H9 (cell line): ENCODE data around the gene ITGB7. TPM values are rescaled to one million over a fixed set of nuclear protein-coding genes. Genes with fewer than 3 reads are reported as not detected.
A peak's percentile ranks its signal among the peaks of the same experiment; 100 is the strongest.

Experiments
- DNase-seq: peaks from one replicate; pipeline ENCODE4 v3.0.0-alpha.2; 2017
- H2AFZ ChIP-seq: one replicate; pipeline ENCODE4 v1.6.1; 2013; ENCODE audit warnings: mild to moderate bottlenecking, low read length, control low read depth, moderate library complexity
- H2AK5ac ChIP-seq: 2 replicates; pipeline ENCODE4 v1.6.1; 2013; ENCODE audit warnings: low read length, control low read depth, mixed read lengths; ENCODE audit not compliant: insufficient read length
- H2BK120ac ChIP-seq: one replicate; pipeline ENCODE4 v1.6.1; 2013; ENCODE audit warnings: low read depth, mild to moderate bottlenecking, low read length, control low read depth, inconsistent platforms; ENCODE audit not compliant: poor library complexity, severe bottlenecking
- H2BK12ac ChIP-seq: 2 replicates; pipeline ENCODE4 v1.6.1; 2013; ENCODE audit warnings: low read length, control low read depth, mixed read lengths, low read depth; ENCODE audit not compliant: insufficient read length
- H2BK15ac ChIP-seq: 2 replicates; pipeline ENCODE4 v1.6.1; 2013; ENCODE audit warnings: low read depth, low read length, control low read depth
- H2BK20ac ChIP-seq: one replicate; pipeline ENCODE4 v1.6.1; 2013; ENCODE audit warnings: low read depth, mild to moderate bottlenecking, low read length, control low read depth, inconsistent platforms; ENCODE audit not compliant: poor library complexity, severe bottlenecking
- H2BK5ac ChIP-seq: 2 replicates; pipeline ENCODE4 v1.6.1; 2013; ENCODE audit warnings: low read length, control low read depth, mixed read lengths; ENCODE audit not compliant: insufficient read length
- H3K14ac ChIP-seq: 2 replicates; pipeline ENCODE4 v1.6.1; 2013; ENCODE audit warnings: low read length, control low read depth; ENCODE audit not compliant: insufficient read depth
- H3K18ac ChIP-seq: 2 replicates; pipeline ENCODE4 v1.6.1; 2013; ENCODE audit warnings: low read depth, mild to moderate bottlenecking, mixed read lengths, low read length, control low read depth; ENCODE audit not compliant: insufficient read length
- H3K23ac ChIP-seq: 2 replicates; pipeline ENCODE4 v1.6.1; 2013; ENCODE audit warnings: low read length, control low read depth, mixed read lengths, low read depth; ENCODE audit not compliant: insufficient read length
- H3K23me2 ChIP-seq: 2 replicates; pipeline ENCODE4 v1.6.1; 2013; ENCODE audit warnings: low read depth, mild to moderate bottlenecking, mixed read lengths, low read length, control low read depth; ENCODE audit not compliant: insufficient read length, poor library complexity, severe bottlenecking
- H3K27ac ChIP-seq: 2 replicates; pipeline ENCODE4 v1.5.1; 2013; ENCODE audit warnings: low read length, control low read depth, mixed read lengths, low read depth; ENCODE audit not compliant: insufficient read length
- H3K27me3 ChIP-seq: 2 replicates; pipeline ENCODE4 v1.6.1; 2013; ENCODE audit warnings: low read length, control low read depth, inconsistent platforms; ENCODE audit not compliant: insufficient read depth
- H3K4ac ChIP-seq: 2 replicates; pipeline ENCODE4 v1.6.1; 2013; ENCODE audit warnings: low read depth, mild to moderate bottlenecking, control low read depth, inconsistent platforms, low read length, moderate library complexity
- H3K4me1 ChIP-seq: 2 replicates; pipeline ENCODE4 v1.6.1; 2013; ENCODE audit warnings: low read length, control low read depth, inconsistent platforms; ENCODE audit not compliant: insufficient read depth
- H3K4me2 ChIP-seq: 2 replicates; pipeline ENCODE4 v1.6.1; 2013; ENCODE audit warnings: low read length, control low read depth, mixed read lengths; ENCODE audit not compliant: insufficient read length, insufficient read depth
- H3K56ac ChIP-seq: 2 replicates; pipeline ENCODE4 v1.6.1; 2013; ENCODE audit warnings: low read depth, mild to moderate bottlenecking, mixed read lengths, low read length, control low read depth; ENCODE audit not compliant: insufficient read length
- H3K79me1 ChIP-seq: 2 replicates; pipeline ENCODE4 v1.6.1; 2013; ENCODE audit warnings: low read depth, mild to moderate bottlenecking, moderate library complexity, low read length, control low read depth, inconsistent platforms; ENCODE audit not compliant: insufficient read depth, poor library complexity, severe bottlenecking
- H3K79me2 ChIP-seq: 2 replicates; pipeline ENCODE4 v1.6.1; 2013; ENCODE audit warnings: low read length, control low read depth, inconsistent platforms; ENCODE audit not compliant: insufficient read depth
- H3K9ac ChIP-seq: 2 replicates; pipeline ENCODE4 v1.6.1; 2013; ENCODE audit warnings: low read length, control low read depth, mixed read lengths; ENCODE audit not compliant: insufficient read length; ENCODE audit errors: extremely low read depth
- H3K9me3 ChIP-seq: one replicate; pipeline ENCODE4 v1.6.1; 2013; ENCODE audit warnings: low read depth, low read length, inconsistent platforms; ENCODE audit not compliant: control insufficient read depth
- H3T11ph ChIP-seq: one replicate; pipeline ENCODE4 v1.6.1; 2013; ENCODE audit warnings: mild to moderate bottlenecking, low read length, control low read depth, inconsistent platforms
- H4K20me1 ChIP-seq: one replicate; pipeline ENCODE4 v1.6.1; 2013; ENCODE audit not compliant: control insufficient read depth, insufficient read length, insufficient read depth
- H4K5ac ChIP-seq: 2 replicates; pipeline ENCODE4 v1.6.1; 2013; ENCODE audit warnings: low read depth, mild to moderate bottlenecking, mixed read lengths, low read length, control low read depth; ENCODE audit not compliant: insufficient read length
- H4K8ac ChIP-seq: replicated peaks from 2 replicates; pipeline ENCODE4 v1.6.1; 2013; ENCODE audit warnings: low read length, control low read depth, mixed read lengths, low read depth; ENCODE audit not compliant: insufficient read length
- H4K91ac ChIP-seq: 2 replicates; pipeline ENCODE4 v1.6.1; 2013; ENCODE audit warnings: low read depth, mild to moderate bottlenecking, moderate library complexity, mixed read lengths, low read length, control low read depth; ENCODE audit not compliant: insufficient read length
- H3K27ac Mint-ChIP-seq, 3 experiments: 2 replicates in 2 of 3; 3 replicates in 1 of 3; pipeline ENCODE4 v1.8.0; 2020 to 2021; ENCODE audit warnings: mixed read lengths in 3 of 3, mild to moderate bottlenecking in 1 of 3, moderate library complexity in 1 of 3
- H3K27me3 Mint-ChIP-seq: 2 replicates; pipeline ENCODE4 v1.8.0; 2021; ENCODE audit warnings: low read depth, mild to moderate bottlenecking, moderate library complexity, mixed read lengths
- H3K36me3 Mint-ChIP-seq, 3 experiments: 2 replicates in 2 of 3; 3 replicates in 1 of 3; pipeline ENCODE4 v1.8.0; 2020 to 2021; ENCODE audit warnings: low read depth in 3 of 3, mixed read lengths in 3 of 3; ENCODE audit not compliant: insufficient read depth in 1 of 3
- H3K4me1 Mint-ChIP-seq, 2 experiments: 2 replicates each; pipeline ENCODE4 v1.8.0; 2020; ENCODE audit warnings: mixed read lengths in 2 of 2
- H3K4me3 Mint-ChIP-seq, 2 experiments: 2 replicates in 1 of 2; 3 replicates in 1 of 2; pipeline ENCODE4 v1.8.0; 2020 to 2021; ENCODE audit warnings: mild to moderate bottlenecking in 2 of 2, mixed read lengths in 2 of 2, moderate library complexity in 1 of 2
- H3K9me3 Mint-ChIP-seq, 2 experiments: 2 replicates in 1 of 2; 3 replicates in 1 of 2; pipeline ENCODE4 v1.8.0; 2020; ENCODE audit warnings: mild to moderate bottlenecking in 2 of 2, mixed read lengths in 2 of 2, moderate library complexity in 1 of 2
- CTCF ChIP-seq: fragments of 200-600 bp; sonication (generic); conservative IDR thresholded peaks from 3 replicates; pipeline ENCODE4 v1.8.0; 2021; ENCODE audit warnings: antibody characterized with exemption, mild to moderate bottlenecking
- WGBS: extraction: QIAGEN DNeasy Blood & Tissue Kit; methylation state at CpG from one replicate; pipeline ENCODE4 v1.1.7; 2013; ENCODE audit warnings: missing lambda C conversion rate, low lambda C conversion rate, mixed read lengths; ENCODE audit not compliant: insufficient read length; ENCODE audit errors: extremely low coverage; 5-methylcytosine and 5-hydroxymethylcytosine counted together
- total RNA-seq: library from RNA; stranded (reverse); gene quantifications from 2 replicates; pipeline ENCODE4 v1.2.1, GENCODE V29; 2021

ITGB7 gene
- total RNA-seq, 1 experiment from 2014 or later, result 0.39 TPM

DNA sequence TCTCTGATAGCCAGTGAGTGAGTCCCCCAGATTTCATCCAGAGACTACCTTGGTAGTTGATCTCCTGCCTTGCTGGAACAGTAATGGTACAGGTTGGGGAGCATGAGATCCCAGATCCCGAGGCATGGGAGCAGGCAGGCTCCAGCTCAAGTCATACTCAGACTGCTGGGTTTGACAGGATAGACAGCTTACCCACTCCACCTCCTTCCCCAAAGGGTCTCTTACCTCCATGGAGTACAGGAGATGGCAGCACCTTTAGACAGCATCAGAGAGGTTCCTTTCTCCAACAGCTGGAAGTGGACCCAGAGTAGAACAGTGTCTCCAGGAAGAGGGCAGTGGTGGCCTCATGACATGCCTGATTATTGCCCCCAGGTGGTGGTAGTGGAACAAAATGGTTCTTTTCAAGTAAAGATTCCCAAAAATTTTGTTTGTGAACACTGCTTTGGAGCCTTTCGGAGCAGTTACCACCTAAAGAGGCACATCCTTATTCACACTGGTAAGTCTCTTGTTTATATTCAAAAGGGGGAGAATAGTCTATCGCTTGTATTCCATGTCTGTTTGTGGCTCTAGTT is 21.4 kb downstream of the ITGB7 start:
- Histone ChIP-seq H3K14ac (no peak overlapping the region), H2BK120ac (no peak overlapping the region), H3K4me1 (0 out of 2 replicates have a peak, but pooled peaks cover 3% of the 10 kb centered on the region), H2BK12ac (no peak overlapping the region), H3K23ac (no peak overlapping the region), H2BK5ac (no peak overlapping the region), H4K8ac (no peak overlapping the region), H3T11ph (no peak overlapping the region), H3K9me3 (no peaks in the 10 kb centered on the region), H2BK20ac (no peak overlapping the region), H2AFZ (no peak overlapping the region), H2BK15ac (no peak overlapping the region), H3K18ac (no peak overlapping the region), H4K5ac (no peak overlapping the region), H3K4me2 (no peak overlapping the region), H4K91ac (no peak overlapping the region), H3K56ac (no peak overlapping the region), H2AK5ac (no peak overlapping the region), H3K23me2 (peaks cover 6% of the 10 kb centered on the region), H3K9ac (no peak overlapping the region), H4K20me1 (peaks cover 2% of the 10 kb centered on the region), H3K27me3 (no peaks in the 10 kb centered on the region), H3K27ac (no peak overlapping the region), H3K79me2 (no peaks in the 10 kb centered on the region), H3K79me1 (no peaks in the 10 kb centered on the region), H3K4ac (no peak overlapping the region)
- no peaks in the 10 kb centered on the region for H3K9me3 Mint-ChIP-seq
- DNase-seq, result no peak
- no CpG with 5 or more reads among the region's 3 CpGs for WGBS
- TF ChIP-seq CTCF, result 0 out of 3 replicates have a peak, but pooled peaks have one; percentile 16
- peaks cover 12% of the 10 kb centered on the region; the same call in 1 of the 2 replicates for H3K27me3 Mint-ChIP-seq
- H3K4me1 Mint-ChIP-seq, result peaks cover 19 to 24% of the 10 kb centered on the region in 2 experiments
- H3K27ac Mint-ChIP-seq, result no peak overlapping the region
- no peak overlapping the region for H3K4me3 Mint-ChIP-seq
- H3K36me3 Mint-ChIP-seq, result peaks cover 41 to 67% (median 57%) of the 10 kb centered on the region in 3 experiments; a peak in 6 of 7 replicates
